SU-DHL-6 (cell line): ENCODE measurements around the gene THSD7B.

ENCODE experiments used
- H2AFZ ChIP-seq: fragments of 200-600 bp; sonication (generic); 2 replicates; pipeline ENCODE4 v1.6.1; 2014; ENCODE audit warnings: low read depth, mild to moderate bottlenecking, moderate library complexity, mixed read lengths, antibody characterized with exemption, low read length; ENCODE audit not compliant: severe bottlenecking
- H3F3A ChIP-seq: fragments of 200-600 bp; shearing (Covaris generic); 2 replicates; pipeline ENCODE4 v1.6.0; 2016; ENCODE audit warnings: antibody characterized with exemption, mild to moderate bottlenecking; ENCODE audit not compliant: insufficient read depth
- H3K27ac ChIP-seq: fragments of 200-600 bp; sonication (generic); 2 replicates; pipeline ENCODE4 v1.5.1; 2016; ENCODE audit warnings: low read depth, mild to moderate bottlenecking, low read length, moderate library complexity, mixed read lengths
- H3K27me3 ChIP-seq: fragments of 200-600 bp; sonication (generic), shearing (Covaris generic); 2 replicates; pipeline ENCODE4 v1.6.0; 2014; ENCODE audit warnings: mild to moderate bottlenecking, low read length
- H3K36me3 ChIP-seq: fragments of 200-600 bp; sonication (generic); 2 replicates; pipeline ENCODE4 v1.6.1; 2014; ENCODE audit warnings: mild to moderate bottlenecking, low read length, mixed read lengths
- H3K4me2 ChIP-seq: fragments of 300-600, 200-600 bp; shearing (Covaris generic), sonication (generic); 2 replicates; pipeline ENCODE4 v1.6.0; 2014; ENCODE audit warnings: low read length, low read depth, mild to moderate bottlenecking; ENCODE audit not compliant: poor library complexity, severe bottlenecking
- H3K4me3 ChIP-seq: fragments of 200-600 bp; sonication (generic); 2 replicates; pipeline ENCODE4 v1.5.1; 2014; ENCODE audit warnings: antibody characterized with exemption, low read length, mild to moderate bottlenecking, mixed read lengths; ENCODE audit not compliant: insufficient read depth, poor library complexity, severe bottlenecking
- H3K79me2 ChIP-seq: fragments of 200-600 bp; sonication (generic); 2 replicates; pipeline ENCODE4 v1.6.1; 2014; ENCODE audit warnings: mild to moderate bottlenecking, low read length, moderate library complexity; ENCODE audit not compliant: insufficient read depth
- H3K9ac ChIP-seq: fragments of 200-600 bp; sonication (generic); 2 replicates; pipeline ENCODE4 v1.7.0; 2014; ENCODE audit warnings: mild to moderate bottlenecking, low read length
- H3K9me2 ChIP-seq: fragments of 200-600 bp; sonication (generic); replicated peaks from 2 replicates; pipeline ENCODE4 v1.6.1; 2014; ENCODE audit warnings: low read length; ENCODE audit not compliant: insufficient read depth
- H3K9me3 ChIP-seq: fragments of 200-600 bp; sonication (generic); 2 replicates; pipeline ENCODE4 v1.6.1; 2014; ENCODE audit warnings: low read length, mixed read lengths; ENCODE audit not compliant: insufficient read depth
- H4K20me1 ChIP-seq: fragments of 200-600 bp; sonication (generic); 2 replicates; pipeline ENCODE4 v1.6.1; 2014; ENCODE audit warnings: low read depth, mild to moderate bottlenecking, antibody characterized with exemption, low read length, moderate library complexity, mixed read lengths
- CTCF ChIP-seq: fragments of 200-600 bp; sonication (generic); IDR thresholded peaks from one replicate; pipeline ENCODE4 v1.5.1; 2017; ENCODE audit warnings: antibody characterized with exemption, mild to moderate bottlenecking, low read length, moderate library complexity; ENCODE audit not compliant: insufficient read depth, poor library complexity, severe bottlenecking
- EZH2phosphoT487 ChIP-seq: fragments of 200-600 bp; sonication (generic), shearing (Covaris generic); conservative IDR thresholded peaks from 2 replicates; pipeline ENCODE4 v1.6.1; 2018; ENCODE audit warnings: mild to moderate bottlenecking, antibody characterized with exemption, low read length, moderate library complexity, mixed read lengths

Gene THSD7B

GRCh38 chr2:137237055-137237454 lies 471.7 kb downstream of the THSD7B start:
- no peak overlapping the region for H3K4me2 ChIP-seq
- H3K36me3 ChIP-seq = no peaks in the 10 kb centered on the region
- H3K4me3 ChIP-seq = no peak overlapping the region
- H3K9me3 ChIP-seq = no peaks in the 10 kb centered on the region
- no peak overlapping the region for H2AFZ ChIP-seq
- no peaks in the 10 kb centered on the region for H4K20me1 ChIP-seq
- no peaks in the 10 kb centered on the region for H3K27me3 ChIP-seq
- no peaks in the 10 kb centered on the region for H3F3A ChIP-seq
- TF ChIP-seq EZH2phosphoT487 = no peak
- TF ChIP-seq CTCF = no peak
- no peak overlapping the region for H3K27ac ChIP-seq
- no peak overlapping the region for H3K9ac ChIP-seq
- no peaks in the 10 kb centered on the region for H3K9me2 ChIP-seq
- no peaks in the 10 kb centered on the region for H3K79me2 ChIP-seq

- H3K79me2 ChIP-seq = no peaks in the 10 kb centered on the region
- no peak overlapping the region for H3K9ac ChIP-seq
- H3K9me3 ChIP-seq = no peaks in the 10 kb centered on the region
- H3K27me3 ChIP-seq = no peaks in the 10 kb centered on the region
- no peaks in the 10 kb centered on the region for H3F3A ChIP-seq
- H2AFZ ChIP-seq = no peak overlapping the region
- no peak overlapping the region for H3K4me2 ChIP-seq
- H3K27ac ChIP-seq = no peak overlapping the region
- H3K36me3 ChIP-seq = no peaks in the 10 kb centered on the region
- H4K20me1 ChIP-seq = no peaks in the 10 kb centered on the region
- H3K9me2 ChIP-seq = no peaks in the 10 kb centered on the region
- no peak for TF ChIP-seq CTCF
- no peak overlapping the region for H3K4me3 ChIP-seq
These were observed 472.7 kb downstream of the THSD7B start for GRCh38 chr2:137238065-137238464.

GRCh38 chr2:137249463-137250130 lies 484.3 kb downstream of the THSD7B start:
- no peak for TF ChIP-seq EZH2phosphoT487
- no peak for TF ChIP-seq CTCF
- no peak overlapping the region for H2AFZ ChIP-seq
- no peak overlapping the region for H3K9ac ChIP-seq
- H3F3A ChIP-seq = no peaks in the 10 kb centered on the region
- no peaks in the 10 kb centered on the region for H3K27me3 ChIP-seq
- H3K9me3 ChIP-seq = no peaks in the 10 kb centered on the region
- no peak overlapping the region for H3K4me2 ChIP-seq
- no peaks in the 10 kb centered on the region for H3K9me2 ChIP-seq
- no peak overlapping the region for H3K4me3 ChIP-seq
- no peaks in the 10 kb centered on the region for H3K79me2 ChIP-seq
- no peaks in the 10 kb centered on the region for H3K36me3 ChIP-seq
- H4K20me1 ChIP-seq = no peaks in the 10 kb centered on the region
- H3K27ac ChIP-seq = no peak overlapping the region

- no peaks in the 10 kb centered on the region for H3K27me3 ChIP-seq
- no peaks in the 10 kb centered on the region for H3K9me2 ChIP-seq
- H3K4me2 ChIP-seq = no peak overlapping the region
- H3K9ac ChIP-seq = no peak overlapping the region
- no peak for TF ChIP-seq CTCF
- no peak for TF ChIP-seq EZH2phosphoT487
- H3F3A ChIP-seq = no peaks in the 10 kb centered on the region
- no peaks in the 10 kb centered on the region for H3K9me3 ChIP-seq
- no peak overlapping the region for H2AFZ ChIP-seq
- H3K4me3 ChIP-seq = no peak overlapping the region
- no peaks in the 10 kb centered on the region for H4K20me1 ChIP-seq
- H3K79me2 ChIP-seq = no peaks in the 10 kb centered on the region
- H3K36me3 ChIP-seq = no peaks in the 10 kb centered on the region
- no peak overlapping the region for H3K27ac ChIP-seq
These were observed 485.1 kb downstream of the THSD7B start for GRCh38 chr2:137250401-137250800.
